Measurements from ENCODE around the gene LPCAT1. TPM values are rescaled to one million over a fixed set of nuclear protein-coding genes. Genes with fewer than 3 reads are reported as not detected.

Gene LPCAT1
- total RNA-seq, 1 experiment from 2014 or later, result 75.0 TPM

- ChIA-PET RAD21 (ENCODE audit: low non-redundant PET in 1 of 2, low total read pairs in 2 of 2, uncharacterized antibody in 2 of 2, unreplicated experiment in 2 of 2) (no interaction called here), POLR2A (no interaction called here), CTCF (no interaction called here)
- Histone ChIP-seq H4K20me1 (ENCODE audit: insufficient read depth) (no peaks in the 10 kb centered on the region), H3K9me3 (ENCODE audit: control insufficient read depth in 1 of 2, insufficient read depth in 1 of 2, low read depth in 1 of 2, low read length in 2 of 2) (no peaks in the 10 kb centered on the region), H3K27ac (ENCODE audit: low read depth, low read length) (no peak overlapping the region), H3K27me3 (ENCODE audit: insufficient read depth, low read length) (no peaks in the 10 kb centered on the region), H3K9ac (ENCODE audit: low read length) (no peak overlapping the region), H3K4me2 (ENCODE audit: low read length) (no peak overlapping the region), H3K79me2 (ENCODE audit: insufficient read depth, low read length) (peaks cover 36% of the 10 kb centered on the region; the same call in 1 of the 2 replicates), H3K36me3 (ENCODE audit: control insufficient read depth in 1 of 2, insufficient read depth in 2 of 2, low read length in 2 of 2) (peaks cover 22 to 33% of the 10 kb centered on the region in 2 experiments; a peak in 3 of 4 replicates), H2AFZ (ENCODE audit: low read depth, low read length, poor library complexity, severe bottlenecking) (no peak overlapping the region), H3K9me2 (ENCODE audit: insufficient read depth) (no peaks in the 10 kb centered on the region), H3K4me1 (ENCODE audit: control insufficient read depth in 1 of 2, insufficient read depth in 2 of 2, low read length in 2 of 2) (no peaks in the 10 kb centered on the region), H3K4me3 (replicated peaks in 1 of 2; ENCODE audit: low read depth in 1 of 2, low read length in 2 of 2) (no peak overlapping the region)
- BruUV-seq (replicated peaks), result no TSS peak
- intact Hi-C loops (cut with micrococcal nuclease), result no loop called here
- DNase-seq (ENCODE audit: low read depth, low spot score), result no peak
- ATAC-seq, result no peak
- no peak for TF ChIP-seq RAD21 (IDR thresholded peaks at IDR 0.05; ENCODE audit: low read depth)
- TF ChIP-seq SIN3A (IDR thresholded peaks at IDR 0.05; ENCODE audit: low read depth), result no peak
- TF ChIP-seq EGR1 (IDR thresholded peaks at IDR 0.05; ENCODE audit: low read depth), result no peak
- no peak for TF ChIP-seq SP1 (IDR thresholded peaks at IDR 0.05; ENCODE audit: low read depth)
- TF ChIP-seq EZH2 (IDR thresholded peaks at IDR 0.05), result no peak
- TF ChIP-seq CTCF (IDR thresholded peaks at IDR 0.05 in 2 of 3, conservative IDR thresholded peaks at IDR 0.05 in 1 of 3; ENCODE audit: borderline replicate concordance in 1 of 3, insufficient read depth in 1 of 3, low read depth in 2 of 3, low read length in 2 of 3), result no peak
- TF ChIP-seq YY1 (IDR thresholded peaks at IDR 0.05; ENCODE audit: extremely low read depth, insufficient replicate concordance, low read depth, low read length), result no peak
- TF ChIP-seq CEBPB (IDR thresholded peaks at IDR 0.05; ENCODE audit: low read depth), result no peak
- no peak for TF ChIP-seq JUND (IDR thresholded peaks at IDR 0.05)
- no peak for TF ChIP-seq POLR2A (IDR thresholded peaks at IDR 0.05; ENCODE audit: borderline replicate concordance, extremely low read depth, insufficient read depth, insufficient read length)
- no peak for TF ChIP-seq ZFX (IDR thresholded peaks at IDR 0.05)
- TF ChIP-seq ATF3 (IDR thresholded peaks at IDR 0.05), result no peak
- TF ChIP-seq TCF7L2 (IDR thresholded peaks at IDR 0.05; ENCODE audit: borderline replicate concordance, extremely low read depth, insufficient read depth, insufficient read length), result no peak
- TF ChIP-seq EZH2phosphoT487 (IDR thresholded peaks at IDR 0.05; ENCODE audit: borderline replicate concordance), result no peak
- TF ChIP-seq SRF (IDR thresholded peaks at IDR 0.05; ENCODE audit: low read depth), result no peak
- TF ChIP-seq ELF1 (IDR thresholded peaks at IDR 0.05; ENCODE audit: borderline replicate concordance, low read depth), result no peak
These were observed 28.2 kb downstream of the LPCAT1 start for GRCh38 chr5:1495525-1495897.

Measured in HCT116 (cell line).